ENCODE data around the gene GPR176. TPM values are rescaled to one million over a fixed set of nuclear protein-coding genes. Genes with fewer than 3 reads are reported as not detected.

GPR176 gene
- total RNA-seq, 1 donor from 2014 or later: 3.8 TPM

- H3K36me3 Mint-ChIP-seq: no peaks in the 10 kb centered on the region
- H3K9me3 Mint-ChIP-seq: no peaks in the 10 kb centered on the region
- H3K27ac Mint-ChIP-seq: no peak overlapping the region
- H3K27me3 Mint-ChIP-seq (ENCODE audit: low read depth): peaks cover 9% of the 10 kb centered on the region
- TF ChIP-seq CTCF (IDR thresholded peaks at IDR 0.05; ENCODE audit: unreplicated experiment): no peak
- no peak overlapping the region for H3K4me3 Mint-ChIP-seq
- H3K4me1 Mint-ChIP-seq: peaks cover 11% of the 10 kb centered on the region
- no peak for DNase-seq (ENCODE audit: low spot score in 2 of 2, unreplicated experiment in 2 of 2)
Observed at GRCh38 chr15:39924437-39924836, 4.4 kb upstream of the GPR176 start.

- peaks cover 28% of the 10 kb centered on the region for H3K27me3 Mint-ChIP-seq (ENCODE audit: low read depth)
Observed at GRCh38 chr15:39922462-39923092, 2.5 kb upstream of the GPR176 start.

GRCh38 chr15:39921274-39921638, 1.2 kb upstream of the GPR176 start:
- no peak for DNase-seq (ENCODE audit: low spot score in 2 of 2, unreplicated experiment in 2 of 2)
- Mint-ChIP-seq H3K4me1 (peaks cover 20% of the 10 kb centered on the region), H3K9me3 (no peaks in the 10 kb centered on the region), H3K4me3 (peak overlapping the region; percentile 79), H3K27me3 (ENCODE audit: low read depth) (peaks cover 39% of the 10 kb centered on the region), H3K27ac (peak overlapping the region; percentile 83), H3K36me3 (no peaks in the 10 kb centered on the region)
- TF ChIP-seq CTCF (IDR thresholded peaks at IDR 0.05; ENCODE audit: unreplicated experiment): no peak

More at GRCh38 chr15:39922462-39923092, 2.5 kb upstream of the GPR176 start:
- H3K4me1 Mint-ChIP-seq: peaks cover 20% of the 10 kb centered on the region
- H3K4me3 Mint-ChIP-seq: no peak overlapping the region
- no peak overlapping the region for H3K27ac Mint-ChIP-seq
- no peaks in the 10 kb centered on the region for H3K36me3 Mint-ChIP-seq
- H3K9me3 Mint-ChIP-seq: no peaks in the 10 kb centered on the region
- DNase-seq (ENCODE audit: low spot score in 2 of 2, unreplicated experiment in 2 of 2): no peak
- no peak for TF ChIP-seq CTCF (IDR thresholded peaks at IDR 0.05; ENCODE audit: unreplicated experiment)

GRCh38 chr15:39920510-39921273, 626 bp upstream of the GPR176 start:
- Mint-ChIP-seq H3K36me3 (no peaks in the 10 kb centered on the region), H3K4me1 (peaks cover 20% of the 10 kb centered on the region), H3K4me3 (peak overlapping the region; percentile 79), H3K27ac (peak overlapping the region; percentile 83), H3K9me3 (no peaks in the 10 kb centered on the region), H3K27me3 (ENCODE audit: low read depth) (peaks cover 43% of the 10 kb centered on the region)
- TF ChIP-seq CTCF (IDR thresholded peaks at IDR 0.05; ENCODE audit: unreplicated experiment): no peak
- peak; percentile 64 to 82 for DNase-seq (ENCODE audit: low spot score in 2 of 2, unreplicated experiment in 2 of 2)

GRCh38 chr15:39919411-39919747, 687 bp downstream of the GPR176 start:
- Mint-ChIP-seq H3K9me3 (peaks cover 8% of the 10 kb centered on the region), H3K4me1 (peaks cover 20% of the 10 kb centered on the region), H3K36me3 (no peaks in the 10 kb centered on the region), H3K27me3 (ENCODE audit: low read depth) (peaks cover 43% of the 10 kb centered on the region), H3K4me3 (peak overlapping the region; percentile 57), H3K27ac (no peak overlapping the region)
- DNase-seq (ENCODE audit: low spot score in 2 of 2, unreplicated experiment in 2 of 2): peak in 1 of 2 experiments; percentile 39
- no peak for TF ChIP-seq CTCF (IDR thresholded peaks at IDR 0.05; ENCODE audit: unreplicated experiment)

Measured in mesothelial cell of epicardium (in vitro differentiated cells).